ENCODE measurements around the gene SYTL3. TPM values are rescaled to one million over a fixed set of nuclear protein-coding genes. Genes with fewer than 3 reads are reported as not detected.

SYTL3 gene
- polyA plus RNA-seq, 1 of the 3 experiments (the other 2 are of a cell fraction): 2.3 TPM

DNA sequence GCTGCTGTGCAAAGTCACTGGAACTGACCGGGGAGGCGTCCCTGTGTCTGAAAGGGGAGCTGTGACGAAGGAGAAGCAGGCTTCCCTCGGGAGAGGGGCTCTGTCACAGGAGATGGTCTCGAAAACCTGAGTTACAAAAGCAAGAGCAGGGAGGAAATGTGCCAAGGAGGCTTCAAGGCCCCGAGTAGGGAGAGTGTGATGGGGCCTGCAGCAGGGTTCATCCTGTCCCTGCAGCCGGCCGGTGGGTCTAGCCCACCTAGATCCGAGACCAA is 22.0 kb upstream of the SYTL3 start:
- POLR2A ChIA-PET: no interaction called here
- Histone ChIP-seq H3K27me3 (ENCODE audit: insufficient read depth) (no peaks in the 10 kb centered on the region), H3K4me1 (ENCODE audit: control insufficient read depth in 1 of 2, insufficient read depth in 2 of 2, low read depth in 1 of 2, low read length in 1 of 2) (peaks cover 22 to 29% of the 10 kb centered on the region in 2 experiments; a peak in 3 of 4 replicates), H4K20me1 (ENCODE audit: insufficient read depth) (no peaks in the 10 kb centered on the region), H3K9ac (no peak overlapping the region), H3K4me3 (ENCODE audit: low read depth in 2 of 2, low read length in 1 of 2) (no peak overlapping the region), H3K36me3 (replicated peaks in 1 of 2; ENCODE audit: control insufficient read depth in 1 of 2, insufficient read depth in 2 of 2, low read length in 1 of 2) (peaks cover 0 to 37% of the 10 kb centered on the region in 2 experiments), H3K79me2 (ENCODE audit: insufficient read depth) (no peaks in the 10 kb centered on the region), H2AFZ (ENCODE audit: low read depth) (no peak overlapping the region), H3K9me2 (no peaks in the 10 kb centered on the region), H3K27ac (ENCODE audit: low read depth in 2 of 2, low read length in 1 of 2) (no peak overlapping the region), H3F3A (replicated peaks; ENCODE audit: insufficient read depth) (peaks cover 10% of the 10 kb centered on the region), H3K4me2 (no peak overlapping the region), H3K9me3 (no peaks in the 10 kb centered on the region)
- CTCF ChIA-PET: interaction anchor here (1.5 kb wide), 1 partner anchor 63 kb away, joined by 6 read pairs; no protein-coding TSS in a partner anchor
- DNase-seq: no peak
- 94% methylated on average over 9 of the region's 9 CpGs for WGBS (ENCODE audit: low lambda C conversion rate)
- TF ChIP-seq NFIC (IDR thresholded peaks at IDR 0.05; ENCODE audit: borderline replicate concordance): no peak
- no peak for TF ChIP-seq POLR2AphosphoS5 (IDR thresholded peaks at IDR 0.05; ENCODE audit: low read depth, low read length)

DNA sequence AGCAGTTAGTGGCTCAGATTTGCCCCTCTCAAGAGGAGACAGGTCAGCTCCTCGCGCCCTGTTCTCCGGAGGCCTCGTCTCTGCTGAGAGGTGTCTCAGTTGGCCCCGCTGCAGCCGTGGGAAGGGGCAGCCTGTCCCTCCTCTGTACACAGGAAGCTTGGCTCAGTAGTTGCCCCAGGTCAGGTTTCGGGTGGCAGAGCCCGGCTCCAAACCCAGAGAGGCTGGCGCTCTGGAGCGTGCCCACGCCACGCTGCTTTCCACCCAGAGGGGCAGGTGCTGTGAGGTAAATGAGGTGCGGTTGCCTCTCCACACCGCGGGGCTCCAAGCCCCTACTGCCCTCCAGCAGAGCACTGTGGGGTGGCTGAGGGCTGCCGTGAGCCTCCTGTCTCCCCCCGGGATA is 21.3 kb upstream of the SYTL3 start:
- TF ChIP-seq, protein P1, sequence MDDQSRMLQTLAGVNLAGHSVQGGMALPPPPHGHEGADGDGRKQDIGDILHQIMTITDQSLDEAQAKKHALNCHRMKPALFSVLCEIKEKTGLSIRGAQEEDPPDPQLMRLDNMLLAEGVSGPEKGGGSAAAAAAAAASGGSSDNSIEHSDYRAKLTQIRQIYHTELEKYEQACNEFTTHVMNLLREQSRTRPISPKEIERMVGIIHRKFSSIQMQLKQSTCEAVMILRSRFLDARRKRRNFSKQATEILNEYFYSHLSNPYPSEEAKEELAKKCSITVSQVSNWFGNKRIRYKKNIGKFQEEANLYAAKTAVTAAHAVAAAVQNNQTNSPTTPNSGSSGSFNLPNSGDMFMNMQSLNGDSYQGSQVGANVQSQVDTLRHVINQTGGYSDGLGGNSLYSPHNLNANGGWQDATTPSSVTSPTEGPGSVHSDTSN (IDR thresholded peaks at IDR 0.05): no peak
- TF ChIP-seq NFIC (IDR thresholded peaks at IDR 0.05; ENCODE audit: borderline replicate concordance): no peak
- no peak for TF ChIP-seq FOXM1 (IDR thresholded peaks at IDR 0.05; ENCODE audit: low read depth)
- no peak for TF ChIP-seq GABPA (IDR thresholded peaks at IDR 0.05; ENCODE audit: low read depth)
- no peak for TF ChIP-seq YY1 (IDR thresholded peaks at IDR 0.05; ENCODE audit: low read depth)
- no peak for TF ChIP-seq JUND (IDR thresholded peaks at IDR 0.05)
- TF ChIP-seq RCOR1 (IDR thresholded peaks at IDR 0.05; ENCODE audit: low read length): no peak
- TF ChIP-seq MEF2A (IDR thresholded peaks at IDR 0.05; ENCODE audit: borderline replicate concordance, low read depth): no peak
- H3K27ac ChIP-seq (ENCODE audit: low read depth in 2 of 2, low read length in 1 of 2): no peak overlapping the region
- DNase-seq: no peak
- 91% methylated on average over 7 of the region's 17 CpGs for WGBS (ENCODE audit: low lambda C conversion rate)
- H4K20me1 ChIP-seq (ENCODE audit: insufficient read depth): no peaks in the 10 kb centered on the region
- H3K4me3 ChIP-seq (ENCODE audit: low read depth in 2 of 2, low read length in 1 of 2): no peak overlapping the region
- H3F3A ChIP-seq (replicated peaks; ENCODE audit: insufficient read depth): peaks cover 17% of the 10 kb centered on the region
- H3K4me1 ChIP-seq (ENCODE audit: control insufficient read depth in 1 of 2, insufficient read depth in 2 of 2, low read depth in 1 of 2, low read length in 1 of 2): peaks cover 22 to 26% of the 10 kb centered on the region in 2 experiments; a peak in 2 of 4 replicates
- no peaks in the 10 kb centered on the region for H3K9me3 ChIP-seq
- no peak overlapping the region for H3K9ac ChIP-seq
- no peak overlapping the region for H2AFZ ChIP-seq (ENCODE audit: low read depth)
- no peaks in the 10 kb centered on the region for H3K9me2 ChIP-seq
- CTCF ChIA-PET: interaction anchor here (1.5 kb wide), 1 partner anchor 63 kb away, joined by 6 read pairs; no protein-coding TSS in a partner anchor
- H3K79me2 ChIP-seq (ENCODE audit: insufficient read depth): no peaks in the 10 kb centered on the region
- H3K27me3 ChIP-seq (ENCODE audit: insufficient read depth): no peaks in the 10 kb centered on the region
- no peak overlapping the region for H3K4me2 ChIP-seq
- POLR2A ChIA-PET: no interaction called here
- peaks cover 5 to 40% of the 10 kb centered on the region in 2 experiments for H3K36me3 ChIP-seq (replicated peaks in 1 of 2; ENCODE audit: control insufficient read depth in 1 of 2, insufficient read depth in 2 of 2, low read length in 1 of 2)

DNA sequence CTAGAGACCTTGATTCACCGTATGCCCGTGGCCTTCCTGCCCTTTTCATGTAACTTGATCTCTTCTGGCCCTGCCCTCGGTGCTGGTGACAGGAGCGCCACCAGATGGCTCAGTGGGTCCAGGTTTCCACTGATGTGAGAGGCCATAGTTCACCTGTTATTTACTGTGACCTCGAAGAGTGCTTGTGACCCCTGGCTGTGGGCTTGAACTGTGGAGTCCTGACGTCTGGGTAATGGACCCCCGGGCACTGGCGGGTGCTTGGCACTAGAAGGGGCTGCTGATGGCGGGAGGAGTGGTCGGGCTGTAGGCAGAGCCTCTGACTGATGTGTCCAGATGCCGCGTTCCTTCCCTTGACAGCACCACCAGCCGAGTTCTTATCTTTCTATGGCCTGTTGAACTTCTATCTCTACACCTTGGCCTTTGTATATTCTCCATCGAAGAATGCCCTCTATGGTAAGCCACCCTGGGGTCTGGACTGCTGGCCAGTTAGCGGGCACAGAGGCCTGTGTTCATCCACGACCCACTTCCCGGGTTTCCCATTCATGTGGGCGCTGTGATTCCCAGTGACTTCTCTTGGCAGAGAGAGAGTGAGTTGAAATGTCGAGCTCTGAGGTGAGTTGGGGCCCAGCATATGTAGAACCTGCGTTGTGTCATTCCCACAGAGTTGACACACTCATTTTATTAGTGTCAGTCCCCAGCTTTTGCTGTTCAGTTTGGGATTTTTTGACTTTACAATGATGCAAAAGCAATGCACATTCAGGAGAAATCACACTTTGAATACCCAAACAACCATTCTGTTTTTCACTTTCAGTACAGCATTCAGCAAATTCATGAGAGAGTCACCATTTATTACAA is 20.3 kb upstream of the SYTL3 start:
- TF ChIP-seq NFIC (IDR thresholded peaks at IDR 0.05; ENCODE audit: borderline replicate concordance) (no peak), RAD21 (IDR thresholded peaks at IDR 0.05; ENCODE audit: low read length) (peak; percentile 35; the same call in 1 of the 2 replicates), SMC3 (IDR thresholded peaks at IDR 0.05; ENCODE audit: low read depth, low read length) (peak; percentile 14; the same call in 1 of the 2 replicates)
- TF ChIP-seq, protein P2, sequence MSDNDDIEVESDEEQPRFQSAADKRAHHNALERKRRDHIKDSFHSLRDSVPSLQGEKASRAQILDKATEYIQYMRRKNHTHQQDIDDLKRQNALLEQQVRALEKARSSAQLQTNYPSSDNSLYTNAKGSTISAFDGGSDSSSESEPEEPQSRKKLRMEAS (IDR thresholded peaks at IDR 0.05; ENCODE audit: low read depth): no peak
- CTCF ChIA-PET: interaction anchor here (0.6 to 0.9 kb wide), 2 partner anchors 307 to 409 kb away, joined by 3 read pairs; no protein-coding TSS in a partner anchor
- no peak overlapping the region for H2AFZ ChIP-seq (ENCODE audit: low read depth)
- no peak for DNase-seq
- no peak overlapping the region for H3K4me2 ChIP-seq
- no peak overlapping the region for H3K27ac ChIP-seq (ENCODE audit: low read depth in 2 of 2, low read length in 1 of 2)
- WGBS (ENCODE audit: low lambda C conversion rate): 87% methylated on average over 17 of the region's 20 CpGs
- H3K36me3 ChIP-seq (replicated peaks in 1 of 2; ENCODE audit: control insufficient read depth in 1 of 2, insufficient read depth in 2 of 2, low read length in 1 of 2): peaks cover 16 to 47% of the 10 kb centered on the region in 2 experiments
- H4K20me1 ChIP-seq (ENCODE audit: insufficient read depth): no peaks in the 10 kb centered on the region
- no peak overlapping the region for H3K9ac ChIP-seq
- no peaks in the 10 kb centered on the region for H3K9me2 ChIP-seq
- peaks cover 27% of the 10 kb centered on the region for H3F3A ChIP-seq (replicated peaks; ENCODE audit: insufficient read depth)
- H3K79me2 ChIP-seq (ENCODE audit: insufficient read depth): no peaks in the 10 kb centered on the region
- H3K4me1 ChIP-seq (ENCODE audit: control insufficient read depth in 1 of 2, insufficient read depth in 2 of 2, low read depth in 1 of 2, low read length in 1 of 2): peaks cover 20 to 22% of the 10 kb centered on the region in 2 experiments; a peak in 3 of 4 replicates
- no peaks in the 10 kb centered on the region for H3K9me3 ChIP-seq
- H3K4me3 ChIP-seq (ENCODE audit: low read depth in 2 of 2, low read length in 1 of 2): no peak overlapping the region
- no peaks in the 10 kb centered on the region for H3K27me3 ChIP-seq (ENCODE audit: insufficient read depth)
- POLR2A ChIA-PET: no interaction called here
